Measurements from ENCODE around the gene NECAB2. TPM values are rescaled to one million over a fixed set of nuclear protein-coding genes. Genes with fewer than 3 reads are reported as not detected.

Gene NECAB2
- total RNA-seq, 2 experiments from 2014 or later, result not detected

DNA sequence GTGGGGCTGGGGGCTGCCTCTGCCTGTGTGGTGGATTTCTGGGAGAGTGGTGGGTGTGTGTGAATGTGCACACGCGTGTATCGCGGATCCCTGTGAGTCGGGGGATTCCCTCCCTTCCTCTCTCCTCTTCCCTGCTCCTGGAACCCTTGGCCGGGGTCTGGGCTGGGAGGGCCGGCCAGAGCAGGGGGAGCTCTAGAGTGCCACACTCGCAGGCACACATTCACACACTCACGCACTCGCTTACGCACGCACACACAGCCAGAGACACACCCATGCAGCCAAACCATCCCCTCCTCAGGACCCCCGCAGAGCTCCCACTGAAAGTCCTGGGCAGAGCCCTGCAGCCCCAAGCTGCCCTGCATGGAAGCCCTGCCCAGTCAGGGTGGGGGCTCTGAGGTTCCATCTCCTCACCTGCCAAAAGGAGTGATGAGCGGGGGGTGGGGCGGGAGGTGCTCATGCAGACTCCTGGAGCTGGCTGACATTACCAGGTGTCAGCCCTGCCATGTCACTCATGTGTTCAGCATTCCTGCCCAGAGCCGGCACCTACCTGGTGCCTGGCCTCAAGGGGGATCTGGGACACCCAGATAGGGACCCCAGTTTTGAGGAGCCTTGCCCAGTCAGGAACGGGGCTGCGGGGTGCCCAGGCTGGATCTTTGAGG lies 1.9 kb downstream of the NECAB2 start:
- CTCF ChIA-PET, result interaction anchor here (1.7 kb wide), 1 partner anchor 217 kb away, joined by 5 read pairs; the partner anchor contains the start of gene TAF1C
- DNase-seq, result no peak
- Mint-ChIP-seq H3K36me3 (ENCODE audit: low read depth) (no peaks in the 10 kb centered on the region), H3K4me3 (no peak overlapping the region), H3K27me3 (peaks cover 13% of the 10 kb centered on the region), H3K27ac (no peak overlapping the region), H3K4me1 (peaks cover 2% of the 10 kb centered on the region), H3K9me3 (no peaks in the 10 kb centered on the region)
- POLR2A ChIA-PET, result interaction anchor here (0.7 kb wide), 1 partner anchor 89 kb away, joined by 4 read pairs; no protein-coding TSS in a partner anchor

DNA sequence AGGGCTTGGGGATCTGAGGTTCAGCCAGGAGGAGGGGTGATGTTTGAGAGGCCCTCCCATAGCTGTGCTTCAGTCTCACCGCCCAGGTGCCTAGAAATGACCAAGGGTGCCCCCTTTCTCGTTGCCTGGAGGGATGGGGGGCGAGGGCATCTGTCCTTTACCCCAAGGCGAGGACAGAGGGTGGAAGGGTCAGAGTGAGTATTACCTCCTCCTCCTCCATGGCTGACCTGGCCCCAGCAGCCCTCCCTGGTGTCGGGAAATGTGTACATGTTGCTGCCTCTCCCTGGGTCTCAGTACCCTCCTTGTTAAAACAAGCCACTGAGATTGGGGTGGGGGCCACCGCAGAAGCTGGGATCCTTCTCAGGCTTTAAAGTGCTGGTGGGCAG lies 2.4 kb downstream of the NECAB2 start:
- Mint-ChIP-seq H3K27ac (no peak overlapping the region), H3K4me3 (no peak overlapping the region), H3K4me1 (peaks cover 2% of the 10 kb centered on the region), H3K9me3 (no peaks in the 10 kb centered on the region), H3K27me3 (peaks cover 13% of the 10 kb centered on the region), H3K36me3 (ENCODE audit: low read depth) (no peaks in the 10 kb centered on the region)
- POLR2A ChIA-PET, result interaction anchor here (0.5 to 0.7 kb wide), 2 partner anchors 89 to 123 kb away, joined by 3 to 4 read pairs; no protein-coding TSS in a partner anchor
- DNase-seq, result no peak
- CTCF ChIA-PET, result interaction anchor here (1.7 kb wide), 1 partner anchor 217 kb away, joined by 5 read pairs; the partner anchor contains the start of gene TAF1C

DNA sequence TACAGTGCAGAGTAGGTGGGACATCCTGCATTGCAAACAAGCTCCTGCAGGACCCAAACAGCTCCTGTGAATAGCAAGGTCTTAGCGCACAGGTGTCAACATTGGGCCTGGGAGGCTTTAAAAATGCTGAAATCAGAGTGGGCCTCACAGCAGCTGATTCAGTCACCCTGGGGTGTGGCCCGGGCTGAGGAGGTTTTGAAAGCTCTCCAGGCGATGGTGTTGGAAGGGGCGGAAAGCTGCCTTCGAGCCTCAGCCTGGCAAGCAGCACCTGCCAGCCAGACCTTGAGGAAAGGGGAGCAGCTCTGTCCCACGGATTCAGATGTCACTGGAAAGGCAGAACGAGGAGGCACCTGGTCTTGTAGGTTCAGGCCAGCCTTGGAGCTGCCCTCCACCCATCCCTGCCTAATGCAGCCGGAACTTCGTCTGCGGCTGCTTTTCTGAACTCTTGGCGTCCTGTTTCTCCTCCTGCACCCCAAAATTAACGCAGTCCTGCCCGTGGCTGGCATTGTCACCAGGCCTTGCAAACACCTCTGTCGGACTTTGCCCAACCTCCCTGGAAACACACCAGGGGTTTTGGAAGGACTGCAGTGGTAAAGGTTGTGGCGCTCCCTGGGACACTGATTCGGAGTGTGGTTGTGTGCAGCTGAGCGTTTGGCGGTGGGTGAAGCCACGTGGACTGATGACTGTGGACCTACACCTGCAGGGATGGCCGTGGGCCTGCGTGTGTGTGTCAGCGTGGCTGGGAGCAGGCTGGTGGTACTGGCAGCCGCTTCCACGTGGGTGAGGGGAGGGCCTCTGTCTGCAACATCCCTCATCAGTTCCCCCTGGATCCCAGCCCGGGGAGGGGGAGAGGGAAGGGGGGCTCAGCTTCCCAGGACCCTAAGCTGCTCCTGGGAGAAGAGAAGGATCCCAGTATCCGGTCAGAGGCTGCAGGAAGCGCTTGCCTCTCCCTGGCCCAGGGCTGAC lies 3.4 kb downstream of the NECAB2 start:
- no peak for DNase-seq
- ChIA-PET CTCF (interaction anchor here (0.8 kb wide), 1 partner anchor 37 kb away, joined by 3 read pairs; no protein-coding TSS in a partner anchor), POLR2A (no interaction called here)
- H3K36me3 Mint-ChIP-seq (ENCODE audit: low read depth), result no peaks in the 10 kb centered on the region
- peaks cover 2% of the 10 kb centered on the region for H3K4me1 Mint-ChIP-seq
- no peak overlapping the region for H3K27ac Mint-ChIP-seq
- peaks cover 13% of the 10 kb centered on the region for H3K27me3 Mint-ChIP-seq
- H3K9me3 Mint-ChIP-seq, result no peaks in the 10 kb centered on the region
- no peak overlapping the region for H3K4me3 Mint-ChIP-seq

DNA sequence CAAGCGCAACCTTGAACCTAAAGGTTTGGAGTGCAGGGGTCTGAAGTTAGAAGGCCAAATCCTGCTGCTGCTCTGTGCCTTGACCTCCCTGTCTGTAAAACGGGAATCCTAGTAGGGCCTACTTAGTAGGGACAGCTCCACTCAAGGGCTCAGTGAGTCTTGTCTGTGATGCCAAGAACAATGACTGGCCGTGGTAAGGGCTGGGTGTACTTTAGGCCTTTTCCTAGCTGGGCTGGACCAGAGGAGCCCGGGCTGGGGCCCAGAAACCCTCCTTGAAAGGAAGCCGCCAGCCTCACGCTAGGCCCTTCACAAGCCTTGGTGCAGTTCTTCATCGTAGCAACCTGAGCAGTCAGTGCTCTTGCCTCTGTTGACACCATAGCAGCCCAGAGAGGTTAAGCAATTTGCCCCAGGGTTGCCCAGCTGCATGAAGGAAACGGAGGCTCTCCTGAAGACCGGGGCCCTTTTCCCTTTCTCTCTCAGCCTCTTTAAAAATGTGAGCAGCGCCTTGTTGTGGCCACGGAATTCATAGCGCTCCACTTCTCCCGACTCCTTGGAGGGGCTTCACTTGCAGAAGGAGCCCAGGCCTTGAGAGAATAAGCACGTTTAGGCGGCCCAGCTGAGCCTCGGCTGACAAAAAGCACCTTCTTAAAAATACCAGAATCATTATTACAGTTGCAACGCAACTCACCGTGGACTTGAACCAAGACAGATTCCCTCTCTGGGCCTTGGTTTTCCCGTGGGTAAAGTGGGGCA lies 4.4 kb downstream of the NECAB2 start:
- no peaks in the 10 kb centered on the region for H3K9me3 Mint-ChIP-seq
- DNase-seq, result no peak
- H3K4me3 Mint-ChIP-seq, result no peak overlapping the region
- no peaks in the 10 kb centered on the region for H3K36me3 Mint-ChIP-seq (ENCODE audit: low read depth)
- peaks cover 2% of the 10 kb centered on the region for H3K4me1 Mint-ChIP-seq
- H3K27ac Mint-ChIP-seq, result no peak overlapping the region
- H3K27me3 Mint-ChIP-seq, result peaks cover 13% of the 10 kb centered on the region
- POLR2A ChIA-PET, result no interaction called here
- CTCF ChIA-PET, result no interaction called here

DNA sequence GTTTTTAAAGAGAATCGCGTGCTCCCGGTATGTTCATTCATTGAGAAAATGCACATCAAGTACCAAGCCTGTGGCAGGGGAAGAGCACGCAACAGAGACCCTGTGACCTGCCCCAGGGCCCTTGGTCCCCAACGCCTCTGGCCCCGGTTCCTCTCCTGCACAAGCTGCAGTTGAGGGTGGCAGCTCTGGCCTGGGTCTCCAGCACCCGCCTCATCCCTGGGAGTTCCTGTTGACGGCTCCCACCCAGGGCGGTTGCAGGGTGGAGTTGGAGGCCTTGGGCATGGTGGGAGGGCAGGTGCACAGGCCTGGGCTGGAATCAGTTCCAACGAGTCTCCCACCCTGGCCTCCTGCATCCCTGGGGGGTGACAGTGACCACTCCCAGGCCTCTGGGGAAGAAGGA lies 5.0 kb downstream of the NECAB2 start:
- Mint-ChIP-seq H3K4me1 (no peaks in the 10 kb centered on the region), H3K36me3 (ENCODE audit: low read depth) (no peaks in the 10 kb centered on the region), H3K9me3 (no peaks in the 10 kb centered on the region), H3K4me3 (no peak overlapping the region), H3K27ac (no peak overlapping the region), H3K27me3 (peaks cover 10% of the 10 kb centered on the region)
- CTCF ChIA-PET, result no interaction called here
- no peak for DNase-seq
- POLR2A ChIA-PET, result no interaction called here

DNA sequence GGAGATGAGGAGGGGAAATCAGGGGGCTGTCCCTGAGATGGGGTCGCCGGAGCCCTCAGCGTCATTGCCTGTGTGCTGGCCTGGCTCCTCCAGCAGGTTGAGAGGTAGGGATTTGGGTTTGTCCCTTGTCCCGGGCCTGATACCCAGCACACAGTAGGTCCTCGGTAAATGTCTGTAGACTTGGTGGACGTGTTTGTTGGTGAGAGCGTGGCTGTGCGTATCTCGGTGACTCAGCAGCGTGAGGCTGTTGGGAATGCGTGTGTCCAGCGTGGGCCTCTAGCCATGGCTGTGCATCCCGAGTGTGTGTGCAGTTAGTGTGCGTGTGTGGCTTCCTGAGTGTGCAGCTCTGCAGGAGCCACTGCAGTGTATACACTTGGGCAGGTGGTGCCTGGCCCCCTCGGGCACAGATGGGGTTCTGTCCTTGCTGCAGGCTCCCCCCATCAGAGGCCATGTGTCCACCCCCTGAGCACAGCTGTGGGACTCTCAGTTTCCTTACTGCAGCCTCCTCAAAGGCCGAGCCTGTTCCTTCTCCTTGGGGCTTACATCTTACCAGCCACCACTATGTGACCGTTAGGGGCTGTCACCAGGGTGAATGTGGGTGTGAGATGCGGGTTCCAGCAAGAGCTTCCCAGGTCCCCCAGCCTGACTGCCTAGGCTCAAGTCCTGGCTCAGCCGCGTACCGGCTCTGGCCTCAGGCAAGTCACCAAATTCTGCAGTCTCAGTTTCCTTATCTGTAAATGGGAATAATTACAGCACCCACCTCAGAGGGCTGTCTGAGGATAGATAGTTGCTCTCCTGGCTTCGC lies 5.7 kb downstream of the NECAB2 start:
- CTCF ChIA-PET, result no interaction called here
- DNase-seq, result no peak
- H3K9me3 Mint-ChIP-seq, result peaks cover 6% of the 10 kb centered on the region
- H3K27ac Mint-ChIP-seq, result no peak overlapping the region
- peaks cover 10% of the 10 kb centered on the region for H3K27me3 Mint-ChIP-seq
- no peaks in the 10 kb centered on the region for H3K36me3 Mint-ChIP-seq (ENCODE audit: low read depth)
- POLR2A ChIA-PET, result no interaction called here
- H3K4me1 Mint-ChIP-seq, result no peaks in the 10 kb centered on the region
- no peak overlapping the region for H3K4me3 Mint-ChIP-seq

DNA sequence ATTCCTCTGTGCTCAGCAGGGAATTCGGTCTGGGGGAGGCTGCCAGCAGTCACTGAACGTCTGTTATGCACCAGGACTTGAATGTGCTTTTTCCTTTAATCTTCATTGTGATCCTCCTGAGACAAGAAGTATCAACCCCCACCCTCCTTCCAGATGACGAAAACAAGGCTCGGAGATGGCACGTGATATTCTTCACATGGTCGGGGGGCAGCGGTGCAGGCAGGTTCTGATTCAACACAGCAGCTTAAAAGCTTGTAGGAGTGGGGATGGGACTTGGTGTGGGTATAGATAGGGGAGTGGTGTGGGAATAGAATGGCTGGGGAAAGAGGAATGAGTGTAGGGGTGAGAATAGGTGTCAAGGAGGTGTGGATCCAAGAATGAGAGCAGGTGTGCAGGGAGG lies 6.4 kb downstream of the NECAB2 start:
- H3K4me1 Mint-ChIP-seq, result no peaks in the 10 kb centered on the region
- ChIA-PET POLR2A (no interaction called here), CTCF (no interaction called here)
- no peaks in the 10 kb centered on the region for H3K36me3 Mint-ChIP-seq (ENCODE audit: low read depth)
- no peak for DNase-seq
- peaks cover 9% of the 10 kb centered on the region for H3K9me3 Mint-ChIP-seq
- H3K27ac Mint-ChIP-seq, result no peak overlapping the region
- no peak overlapping the region for H3K4me3 Mint-ChIP-seq
- H3K27me3 Mint-ChIP-seq, result peaks cover 8% of the 10 kb centered on the region

DNA sequence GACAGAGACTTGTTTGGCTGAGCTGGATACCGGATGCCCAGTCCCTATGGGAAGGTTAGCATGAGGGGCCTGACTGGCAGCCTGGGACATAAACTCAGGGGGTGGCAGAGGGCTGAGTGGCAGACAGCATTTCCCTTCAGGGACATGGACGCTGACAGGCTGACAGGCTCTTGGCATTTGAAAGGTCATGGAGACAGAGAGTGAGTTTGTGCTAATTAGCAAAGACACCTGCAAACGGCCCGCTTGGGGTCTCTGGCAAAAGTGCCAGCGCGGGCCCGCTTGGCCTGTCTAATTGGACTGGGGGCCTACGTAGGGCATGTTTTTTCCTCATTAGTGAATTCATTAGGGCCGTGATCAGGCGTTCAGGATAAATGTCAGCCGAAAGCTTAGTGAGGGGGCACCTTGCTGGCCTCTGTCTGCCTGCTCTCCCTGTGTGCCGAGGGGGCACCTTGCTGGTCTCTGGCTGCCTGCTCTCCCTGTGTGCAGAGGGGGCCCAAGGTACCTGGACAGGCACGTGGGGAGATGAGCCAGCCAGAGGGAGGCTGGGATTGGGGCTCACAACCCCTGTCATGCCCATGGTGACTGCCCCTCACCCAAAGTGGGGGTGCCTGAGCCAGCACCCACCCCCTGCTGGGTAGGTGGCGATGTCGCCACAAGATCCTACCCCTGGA lies 7.7 kb downstream of the NECAB2 start:
- no peak for DNase-seq
- Mint-ChIP-seq H3K4me3 (no peak overlapping the region), H3K9me3 (peaks cover 9% of the 10 kb centered on the region), H3K27ac (no peak overlapping the region), H3K27me3 (peaks cover 2% of the 10 kb centered on the region), H3K4me1 (no peaks in the 10 kb centered on the region), H3K36me3 (ENCODE audit: low read depth) (no peaks in the 10 kb centered on the region)
- CTCF ChIA-PET, result no interaction called here
- POLR2A ChIA-PET, result no interaction called here

DNA sequence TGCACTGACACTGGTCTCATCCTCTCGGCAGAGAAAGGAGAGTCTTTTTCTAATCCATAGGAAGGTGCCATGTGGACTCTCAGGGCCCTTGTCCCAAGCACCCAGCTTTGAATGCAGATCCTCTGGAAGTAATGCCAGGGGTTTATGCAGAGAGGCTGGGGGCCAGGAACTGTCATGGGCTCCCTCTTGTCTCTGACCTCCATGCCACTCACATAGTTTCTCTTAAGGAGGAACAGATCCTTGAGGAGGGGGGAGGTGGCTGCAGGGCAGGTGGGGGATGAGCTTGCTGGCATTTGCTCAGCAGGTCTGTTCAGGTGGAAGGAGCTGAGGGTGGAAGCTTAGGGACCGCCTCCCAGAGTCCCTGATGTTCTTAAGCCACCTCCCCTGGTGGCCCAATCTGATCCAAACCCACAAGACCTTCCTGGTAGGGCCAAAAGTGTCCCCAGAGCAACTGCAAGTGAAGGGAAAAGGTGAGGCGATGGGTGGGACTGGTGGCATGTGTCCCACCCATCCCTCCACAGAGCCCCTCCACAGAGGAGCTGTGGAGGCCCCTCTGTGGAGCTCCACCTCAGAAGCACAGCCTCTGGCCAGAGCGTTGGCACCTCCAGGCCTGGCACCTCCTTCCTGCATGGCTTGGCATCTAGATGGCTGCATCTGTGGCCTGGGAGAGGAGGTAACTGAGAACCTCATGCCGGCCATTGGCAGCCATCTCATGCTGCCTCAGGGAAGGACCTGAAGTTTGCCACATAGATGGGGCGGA lies 9.2 kb downstream of the NECAB2 start:
- Mint-ChIP-seq H3K4me3 (no peak overlapping the region), H3K4me1 (no peaks in the 10 kb centered on the region), H3K36me3 (ENCODE audit: low read depth) (no peaks in the 10 kb centered on the region), H3K27me3 (peaks cover 2% of the 10 kb centered on the region), H3K9me3 (peaks cover 9% of the 10 kb centered on the region), H3K27ac (no peak overlapping the region)
- ChIA-PET POLR2A (no interaction called here), CTCF (no interaction called here)
- no peak for DNase-seq

DNA sequence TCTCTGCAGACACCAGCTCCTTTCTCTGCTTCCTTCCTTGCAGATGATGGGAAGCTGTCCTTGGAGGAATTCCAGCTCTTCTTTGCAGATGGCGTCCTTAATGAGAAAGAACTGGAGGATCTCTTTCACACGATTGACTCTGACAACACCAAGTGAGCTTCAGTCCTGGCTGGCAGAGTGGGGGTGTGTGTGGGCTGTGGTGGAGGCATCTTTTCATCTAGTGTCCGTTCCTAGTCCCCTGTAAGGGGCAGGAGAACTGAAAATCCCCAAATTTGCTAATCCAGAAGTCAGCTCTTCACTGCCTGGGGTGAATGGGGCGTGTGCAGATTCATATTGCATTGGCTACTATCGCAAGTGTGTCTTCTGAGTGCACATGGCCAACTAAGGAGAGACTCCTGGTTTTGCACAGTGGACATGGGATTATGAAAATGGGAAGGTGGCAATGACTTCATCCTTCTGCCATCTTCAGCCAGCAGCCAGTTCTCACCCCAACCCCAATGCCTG lies 10.4 kb downstream of the NECAB2 start:
- ChIA-PET CTCF (interaction anchor here (0.7 kb wide), 1 partner anchor 21 kb away, joined by 3 read pairs; no protein-coding TSS in a partner anchor), POLR2A (no interaction called here)
- Mint-ChIP-seq H3K36me3 (ENCODE audit: low read depth) (no peaks in the 10 kb centered on the region), H3K4me1 (no peaks in the 10 kb centered on the region), H3K4me3 (no peak overlapping the region), H3K27ac (no peak overlapping the region), H3K27me3 (peaks cover 3% of the 10 kb centered on the region), H3K9me3 (peaks cover 9% of the 10 kb centered on the region)
- no peak for DNase-seq

DNA sequence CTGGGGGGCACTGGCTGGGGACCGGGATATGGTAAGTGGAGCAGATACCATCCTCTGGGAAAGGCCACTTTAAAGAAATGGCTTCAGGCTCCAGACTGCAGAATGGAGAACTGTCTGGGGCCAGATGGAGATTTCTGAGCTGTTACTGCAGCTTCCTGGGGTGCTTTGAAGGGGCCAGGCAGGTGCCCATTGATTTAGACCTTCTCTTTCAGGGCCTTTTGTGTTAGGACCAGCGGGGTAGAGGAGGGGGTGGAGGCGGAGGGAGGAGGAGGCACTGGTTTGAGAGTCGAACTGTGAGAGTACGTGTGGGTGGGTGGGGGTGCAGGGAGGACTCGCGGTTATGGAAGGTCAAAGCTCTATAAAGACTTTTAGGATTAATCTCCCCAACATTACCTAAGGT lies 11.4 kb downstream of the NECAB2 start:
- Mint-ChIP-seq H3K4me1 (no peaks in the 10 kb centered on the region), H3K27ac (no peak overlapping the region), H3K36me3 (ENCODE audit: low read depth) (no peaks in the 10 kb centered on the region), H3K4me3 (no peak overlapping the region), H3K27me3 (peaks cover 3% of the 10 kb centered on the region), H3K9me3 (peaks cover 9% of the 10 kb centered on the region)
- ChIA-PET CTCF (interaction anchor here (1.1 kb wide), 1 partner anchor 22 kb away, joined by 5 read pairs; no protein-coding TSS in a partner anchor), POLR2A (no interaction called here)
- DNase-seq, result no peak

All from activated CD4-positive, alpha-beta memory T cell treated with anti-CD3 and anti-CD28 coated beads, Interleukin-2, amount 10 ng/mL, durations not matched to agents 7 days and 5 days (primary cell).